ENCODE measurements around the gene CCDC182.

The CCDC182 gene

GRCh38 chr17:57767561-57767960, 22.5 kb upstream of the CCDC182 start (continued):
- TF ChIP-seq ZNF280D (tag by site-specific recombination; IDR thresholded peaks at IDR 0.05) (no peak), KLF7 (tag by site-specific recombination; IDR thresholded peaks at IDR 0.05; ENCODE audit: borderline replicate concordance) (no peak), ZNF214 (tag by site-specific recombination; IDR thresholded peaks at IDR 0.05; ENCODE audit: borderline replicate concordance) (no peak), ZNF175 (tag by site-specific recombination; IDR thresholded peaks at IDR 0.05) (no peak), ZBTB26 (tag by site-specific recombination; optimal IDR thresholded peaks at IDR 0.05) (no peak), ZNF350 (tag by site-specific recombination; IDR thresholded peaks at IDR 0.05) (no peak), ZNF335 (tag by site-specific recombination; conservative IDR thresholded peaks at IDR 0.05) (no peak), ZNF513 (tag by site-specific recombination; IDR thresholded peaks at IDR 0.05) (no peak)

GRCh38 chr17:57766318-57766943, 21.3 kb upstream of the CCDC182 start:
- peak; percentile 35; the same call in 1 of the 2 replicates for TF ChIP-seq ZNF350 (tag by site-specific recombination; IDR thresholded peaks at IDR 0.05)
- TF ChIP-seq RBAK (tag by site-specific recombination; IDR thresholded peaks at IDR 0.05): no peak
- ChIA-PET CTCF (interaction anchor here (0.6 to 12.4 kb wide), 6 partner anchors 16 to 100 kb away, joined by 3 to 162 read pairs (median 6); no protein-coding TSS in a partner anchor), POLR2A (no interaction called here)
- no peaks in the 10 kb centered on the region for H3K9me3 ChIP-seq (ENCODE audit: control insufficient read depth, insufficient read depth, low read depth, low read length)
- no peaks in the 10 kb centered on the region for H3K36me3 ChIP-seq (ENCODE audit: control insufficient read depth in 2 of 2, insufficient read depth in 1 of 2, low read length in 2 of 2)
- no peak overlapping the region for H3K4me3 ChIP-seq (ENCODE audit: low read depth, low read length)
- H3K27ac ChIP-seq (ENCODE audit: extremely low read depth, low read depth, low read length): no peak overlapping the region
- H3K4me1 ChIP-seq (ENCODE audit: control insufficient read depth, insufficient read depth, low read length): no peaks in the 10 kb centered on the region

- POLR2A ChIA-PET: interaction anchor here (0.5 to 0.7 kb wide), 2 partner anchors 209 to 507 kb away, joined by 4 read pairs; no protein-coding TSS in a partner anchor
- no peak overlapping the region for H3K27ac ChIP-seq (ENCODE audit: extremely low read depth, low read depth, low read length)
- H3K4me3 ChIP-seq (ENCODE audit: low read depth, low read length): no peak overlapping the region
- peak; percentile 22; the same call in 1 of the 2 replicates for TF ChIP-seq ZNF341 (tag by site-specific recombination; IDR thresholded peaks at IDR 0.05; ENCODE audit: low read depth)
- TF ChIP-seq ZNF76 (tag by site-specific recombination; IDR thresholded peaks at IDR 0.05; ENCODE audit: borderline replicate concordance, low read depth): no peak
- no peaks in the 10 kb centered on the region for H3K4me1 ChIP-seq (ENCODE audit: control insufficient read depth, insufficient read depth, low read length)
- no peaks in the 10 kb centered on the region for H3K36me3 ChIP-seq (ENCODE audit: control insufficient read depth in 2 of 2, insufficient read depth in 1 of 2, low read length in 2 of 2)
- CTCF ChIA-PET: interaction anchor here (0.6 to 2.6 kb wide), 4 partner anchors 15 to 1925 kb away, joined by 3 to 9 read pairs (median 3); no protein-coding TSS in a partner anchor
- no peaks in the 10 kb centered on the region for H3K9me3 ChIP-seq (ENCODE audit: control insufficient read depth, insufficient read depth, low read depth, low read length)
These were observed 17.6 kb upstream of the CCDC182 start for GRCh38 chr17:57762452-57763395.
